GM21717 (cell line): ENCODE data around the gene ZSCAN2.

Experiments used
- ATAC-seq: cut with Tn5 transposase; IDR thresholded peaks from one replicate; pipeline ENCODE4 v1.9.1; 2021; ENCODE audit warnings: mild to moderate bottlenecking, moderate library complexity; ENCODE audit not compliant: unreplicated experiment

ZSCAN2 gene

DNA sequence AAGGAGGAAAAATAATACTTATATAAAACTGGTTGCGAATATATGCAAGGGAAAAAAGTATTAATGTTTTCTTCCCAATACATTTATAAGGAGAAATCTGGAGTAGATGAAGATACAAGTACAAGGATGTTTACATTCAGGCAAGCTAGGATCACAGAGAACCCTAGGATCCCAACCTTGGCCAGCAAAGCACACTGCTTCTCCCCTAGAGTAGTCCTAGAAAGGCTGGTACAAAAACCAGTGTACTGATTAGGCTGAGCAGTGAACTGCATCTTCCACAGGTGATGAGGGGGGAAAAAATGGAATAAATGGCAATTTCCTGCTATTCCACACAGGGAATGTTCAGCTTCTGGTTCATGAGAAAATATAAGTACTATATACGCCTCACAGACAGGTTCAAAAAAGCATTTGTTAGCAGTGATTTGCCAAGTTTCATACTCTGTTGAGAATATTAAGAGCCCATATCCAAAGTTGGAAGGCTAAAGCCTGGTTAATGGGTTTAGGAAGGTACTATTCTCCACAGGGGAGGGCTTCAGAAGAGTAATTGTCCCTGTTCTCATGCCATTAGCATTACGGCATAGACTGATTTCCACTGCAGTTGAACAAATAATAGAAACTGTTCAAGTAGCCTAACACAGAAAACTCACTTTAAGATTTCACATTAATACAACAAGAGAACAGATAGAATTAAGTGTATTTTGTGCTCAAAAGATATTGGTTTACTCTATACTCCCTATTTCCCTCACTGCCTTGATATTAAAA, 67.6 kb downstream of the ZSCAN2 start:
- ATAC-seq: no peak

DNA sequence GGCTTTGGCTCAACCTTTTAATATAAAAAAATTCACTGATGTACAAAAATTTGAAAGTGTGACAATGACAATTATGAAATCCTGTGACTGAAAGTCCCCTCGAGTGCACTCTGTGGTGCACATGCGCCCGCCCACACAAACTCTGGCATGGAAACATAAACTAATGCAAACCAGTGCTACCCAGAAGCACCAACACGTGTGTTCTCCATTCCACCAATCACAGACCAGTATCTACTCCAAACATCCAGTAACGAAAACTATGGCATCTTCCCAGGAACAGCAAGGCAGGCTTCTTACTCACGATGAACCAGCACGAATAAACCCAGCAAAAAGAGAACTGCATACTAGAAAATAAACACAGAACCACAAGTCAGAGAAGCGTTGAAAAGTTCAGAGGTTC, 68.9 kb downstream of the ZSCAN2 start:
- ATAC-seq: no peak

DNA sequence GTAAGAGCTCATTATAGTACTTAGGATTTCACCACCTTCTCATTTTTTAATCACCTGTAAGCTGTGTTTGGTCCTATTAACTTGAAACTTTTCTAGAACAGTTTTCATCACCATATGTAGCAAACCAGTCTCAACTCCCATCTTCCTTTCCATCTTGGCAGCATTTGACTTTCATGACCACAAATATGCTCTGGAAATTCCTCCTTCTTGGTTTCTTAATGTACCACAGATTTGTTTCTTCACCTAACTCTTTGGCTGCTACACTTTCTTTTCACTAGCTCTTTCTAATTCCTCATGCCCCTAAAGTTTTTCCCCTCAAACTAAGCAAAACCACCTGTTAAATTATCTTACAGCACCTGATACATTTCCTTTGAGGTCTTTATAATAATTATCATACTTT, 70.4 kb downstream of the ZSCAN2 start:
- ATAC-seq: no peak
